Skeletal muscle satellite cell (primary cell): ENCODE results near the gene ZFPL1.

Experiments used
- H3K27me3 ChIP-seq: 2 replicates; pipeline ENCODE4 v1.7.0; 2013; ENCODE audit warnings: low read length; ENCODE audit not compliant: control insufficient read depth, insufficient read depth
- H3K36me3 ChIP-seq: 2 replicates; pipeline ENCODE4 v1.7.0; 2013; ENCODE audit warnings: mild to moderate bottlenecking, control low read depth, low read length; ENCODE audit not compliant: insufficient read depth
- H3K4me1 ChIP-seq: 2 replicates; pipeline ENCODE4 v1.7.0; 2013; ENCODE audit warnings: low read length; ENCODE audit not compliant: control insufficient read depth, insufficient read depth
- H3K4me2 ChIP-seq: 2 replicates; pipeline ENCODE4 v1.7.0; 2013; ENCODE audit warnings: mild to moderate bottlenecking, low read length
- H3K4me3 ChIP-seq: 2 replicates; pipeline ENCODE4 v1.7.0; 2013; ENCODE audit warnings: low read length
- H3K9ac ChIP-seq: 2 replicates; pipeline ENCODE4 v1.7.0; 2013; ENCODE audit warnings: mild to moderate bottlenecking, low read depth, low read length, moderate library complexity
- H3K9me3 ChIP-seq: replicated peaks from 2 replicates; pipeline ENCODE4 v1.7.0; 2013; ENCODE audit warnings: mild to moderate bottlenecking, control low read depth, low read length

ZFPL1 gene

DNA sequence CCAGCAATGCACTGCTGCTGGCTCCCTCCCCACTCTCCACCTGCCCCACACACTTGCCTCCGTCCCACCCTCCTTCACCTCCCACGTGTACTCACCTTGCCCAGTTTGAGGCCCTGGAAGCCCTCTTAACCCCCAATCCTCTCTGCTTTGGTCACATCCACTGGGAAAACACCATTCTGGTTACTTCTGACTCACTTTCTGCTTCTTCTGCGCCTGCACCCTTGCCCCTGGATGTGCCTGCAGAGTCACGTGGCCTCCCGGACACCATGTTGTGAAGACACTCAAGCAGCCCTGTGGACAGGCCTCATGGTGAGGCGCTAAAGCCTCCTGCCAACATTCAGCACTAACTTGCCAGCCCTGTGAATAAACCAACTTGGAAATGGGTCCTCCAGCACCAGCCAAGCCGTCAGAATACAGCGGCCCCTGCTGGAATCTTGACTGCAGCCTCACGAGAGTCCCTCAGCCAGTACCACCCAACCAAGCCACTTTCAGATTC is 23.1 kb upstream of the ZFPL1 start:
- Histone ChIP-seq H3K9me3 (no peaks in the 10 kb centered on the region), H3K27me3 (peaks cover 4% of the 10 kb centered on the region), H3K4me3 (no peak overlapping the region), H3K4me2 (no peak overlapping the region), H3K36me3 (no peaks in the 10 kb centered on the region), H3K9ac (no peak overlapping the region), H3K4me1 (no peaks in the 10 kb centered on the region)

DNA sequence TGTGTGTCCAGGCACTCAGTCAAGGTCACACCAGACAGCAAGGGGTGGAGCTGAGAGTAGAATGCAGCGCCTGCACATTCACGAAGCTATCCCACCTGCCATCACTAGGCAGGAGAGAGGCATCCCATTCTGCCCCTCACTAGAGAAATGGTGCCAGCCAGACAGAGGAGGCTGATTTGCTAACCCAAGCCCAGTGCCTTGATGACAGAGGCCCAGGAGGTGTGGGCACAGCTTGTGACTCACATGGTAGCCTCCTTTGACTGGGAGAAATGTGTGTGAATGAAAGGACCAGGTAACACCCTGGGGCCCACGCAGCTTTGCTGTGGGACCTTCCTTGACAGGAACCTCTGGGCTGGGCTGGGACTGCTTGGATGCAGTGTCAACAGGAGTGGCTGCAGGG is 20.5 kb upstream of the ZFPL1 start:
- Histone ChIP-seq H3K4me2 (no peak overlapping the region), H3K4me3 (no peak overlapping the region), H3K9ac (no peak overlapping the region), H3K4me1 (no peaks in the 10 kb centered on the region), H3K9me3 (no peaks in the 10 kb centered on the region), H3K27me3 (peaks cover 3% of the 10 kb centered on the region), H3K36me3 (no peaks in the 10 kb centered on the region)

DNA sequence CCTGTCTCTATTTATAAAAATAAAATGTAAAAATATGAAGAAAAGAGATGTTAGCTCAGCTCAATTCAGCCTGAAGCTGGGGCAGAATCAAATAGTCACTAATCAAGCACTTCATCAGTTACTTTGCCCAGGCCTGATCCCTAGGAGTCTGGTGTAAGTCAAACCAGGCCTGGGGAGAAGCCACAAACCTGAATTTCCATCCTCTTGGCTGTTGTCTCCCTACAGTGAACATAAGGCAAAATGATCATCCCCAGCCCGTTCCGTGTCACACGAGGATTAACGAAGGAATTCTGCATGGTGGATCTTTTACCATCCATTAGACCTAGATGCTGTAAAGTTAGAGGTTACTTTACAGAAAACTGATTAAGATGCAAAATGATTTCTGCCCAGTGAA is 19.2 kb upstream of the ZFPL1 start:
- Histone ChIP-seq H3K9me3 (no peaks in the 10 kb centered on the region), H3K36me3 (no peaks in the 10 kb centered on the region), H3K27me3 (no peaks in the 10 kb centered on the region), H3K4me2 (no peak overlapping the region), H3K9ac (no peak overlapping the region), H3K4me3 (no peak overlapping the region), H3K4me1 (no peaks in the 10 kb centered on the region)

DNA sequence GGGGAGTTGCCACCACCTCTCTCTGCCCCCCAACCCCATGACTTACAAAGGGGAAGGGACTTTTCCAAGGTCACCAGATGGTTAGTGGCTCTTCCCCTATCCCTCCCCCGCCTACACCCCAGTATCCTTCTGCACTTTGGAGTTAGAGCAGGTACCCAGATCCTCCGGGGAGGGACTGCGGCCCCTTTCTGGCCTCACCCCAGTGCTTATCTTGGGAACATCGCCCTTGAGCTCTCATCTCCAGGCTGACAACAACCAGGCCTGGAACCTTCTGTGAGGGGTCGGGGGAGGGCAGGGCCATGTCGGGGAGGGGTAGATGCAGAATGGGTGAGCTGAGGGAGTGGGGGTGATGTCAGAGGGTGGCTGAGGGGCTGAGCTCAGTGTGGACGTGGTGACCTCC is 18.2 kb upstream of the ZFPL1 start:
- no peaks in the 10 kb centered on the region for H3K36me3 ChIP-seq
- H3K27me3 ChIP-seq, result no peaks in the 10 kb centered on the region
- no peak overlapping the region for H3K4me2 ChIP-seq
- H3K4me3 ChIP-seq, result no peak overlapping the region
- H3K4me1 ChIP-seq, result no peaks in the 10 kb centered on the region
- no peaks in the 10 kb centered on the region for H3K9me3 ChIP-seq
- H3K9ac ChIP-seq, result no peak overlapping the region

- no peaks in the 10 kb centered on the region for H3K9me3 ChIP-seq
- no peaks in the 10 kb centered on the region for H3K27me3 ChIP-seq
- H3K4me3 ChIP-seq, result no peak overlapping the region
- no peaks in the 10 kb centered on the region for H3K4me1 ChIP-seq
- no peak overlapping the region for H3K4me2 ChIP-seq
- no peaks in the 10 kb centered on the region for H3K36me3 ChIP-seq
- H3K9ac ChIP-seq, result no peak overlapping the region
These were observed 17.7 kb upstream of the ZFPL1 start for GRCh38 chr11:65066315-65066714.

DNA sequence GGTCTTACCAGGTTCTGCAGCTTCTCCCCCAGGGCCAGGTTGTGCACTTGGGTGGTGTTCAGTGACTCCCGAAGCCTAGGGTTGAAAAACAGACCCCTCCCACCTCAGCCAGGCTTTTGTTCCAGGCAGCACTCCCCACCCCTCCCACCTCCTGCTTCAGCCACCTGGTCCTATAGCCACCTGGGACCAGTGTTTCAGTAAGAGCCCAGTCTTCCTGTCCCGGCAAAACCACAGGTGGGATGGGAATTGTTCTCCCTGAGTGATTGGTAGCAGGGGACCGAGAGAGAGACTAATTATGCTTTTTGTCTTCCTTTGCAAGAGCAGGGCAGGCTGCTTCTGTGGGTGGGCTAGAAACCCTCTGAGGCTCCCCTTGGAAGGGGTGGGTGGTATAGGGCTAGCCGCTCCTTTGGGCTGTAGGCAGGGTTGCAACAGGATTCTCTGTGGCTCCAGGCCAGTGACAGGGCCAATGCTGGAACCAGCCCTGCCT is 17.2 kb upstream of the ZFPL1 start:
- no peak overlapping the region for H3K4me2 ChIP-seq
- H3K36me3 ChIP-seq, result no peaks in the 10 kb centered on the region
- no peaks in the 10 kb centered on the region for H3K27me3 ChIP-seq
- H3K9ac ChIP-seq, result no peak overlapping the region
- no peak overlapping the region for H3K4me3 ChIP-seq
- no peaks in the 10 kb centered on the region for H3K4me1 ChIP-seq
- no peaks in the 10 kb centered on the region for H3K9me3 ChIP-seq

GRCh38 chr11:65067446-65067845 is 16.6 kb upstream of the ZFPL1 start:
- H3K4me1 ChIP-seq, result no peaks in the 10 kb centered on the region
- H3K9ac ChIP-seq, result no peak overlapping the region
- H3K9me3 ChIP-seq, result no peaks in the 10 kb centered on the region
- H3K27me3 ChIP-seq, result no peaks in the 10 kb centered on the region
- H3K4me3 ChIP-seq, result no peak overlapping the region
- H3K36me3 ChIP-seq, result no peaks in the 10 kb centered on the region
- no peak overlapping the region for H3K4me2 ChIP-seq

- no peak overlapping the region for H3K9ac ChIP-seq
- no peaks in the 10 kb centered on the region for H3K36me3 ChIP-seq
- no peak overlapping the region for H3K4me3 ChIP-seq
- H3K9me3 ChIP-seq, result no peaks in the 10 kb centered on the region
- no peaks in the 10 kb centered on the region for H3K27me3 ChIP-seq
- H3K4me1 ChIP-seq, result no peaks in the 10 kb centered on the region
- H3K4me2 ChIP-seq, result no peak overlapping the region
These were observed 14.8 kb upstream of the ZFPL1 start for GRCh38 chr11:65069217-65069616.

DNA sequence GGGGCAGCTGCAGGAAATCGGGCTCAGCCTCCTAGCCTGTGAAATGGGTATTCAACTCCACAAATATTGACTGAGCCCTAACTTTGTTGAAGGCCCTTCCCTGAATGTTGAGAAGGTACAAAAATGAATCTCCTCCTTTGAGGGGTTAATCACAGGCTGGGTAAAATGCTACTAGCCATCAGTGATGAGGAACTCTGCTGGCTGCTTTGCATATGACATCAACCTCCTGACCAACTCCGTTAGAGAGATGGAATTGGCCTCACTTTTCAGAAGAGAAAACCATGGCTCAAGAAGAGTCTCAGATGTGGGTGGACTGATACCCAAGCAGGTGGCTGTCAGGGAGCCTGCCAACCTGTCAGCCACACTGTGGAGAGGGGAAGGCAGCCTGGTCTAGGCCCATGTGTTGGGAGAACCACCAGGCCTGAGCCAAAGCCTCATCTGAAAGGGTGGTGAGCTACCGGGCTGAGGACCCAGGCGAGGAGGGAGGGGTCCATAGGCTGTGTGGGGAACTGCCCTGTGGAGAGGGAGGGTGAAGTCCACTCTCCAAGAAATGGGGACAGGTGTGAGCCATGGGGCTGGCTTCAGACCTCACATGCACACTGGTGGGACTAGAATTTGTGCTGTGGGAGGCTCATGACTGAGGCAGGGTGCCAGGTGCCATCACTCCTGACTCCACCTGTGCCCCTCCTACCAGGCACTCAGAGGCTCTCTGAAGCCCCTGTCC is 12.0 kb upstream of the ZFPL1 start:
- Histone ChIP-seq H3K9ac (no peak overlapping the region), H3K4me2 (no peak overlapping the region), H3K4me3 (no peak overlapping the region), H3K27me3 (no peaks in the 10 kb centered on the region), H3K9me3 (no peaks in the 10 kb centered on the region), H3K4me1 (no peaks in the 10 kb centered on the region), H3K36me3 (no peaks in the 10 kb centered on the region)

DNA sequence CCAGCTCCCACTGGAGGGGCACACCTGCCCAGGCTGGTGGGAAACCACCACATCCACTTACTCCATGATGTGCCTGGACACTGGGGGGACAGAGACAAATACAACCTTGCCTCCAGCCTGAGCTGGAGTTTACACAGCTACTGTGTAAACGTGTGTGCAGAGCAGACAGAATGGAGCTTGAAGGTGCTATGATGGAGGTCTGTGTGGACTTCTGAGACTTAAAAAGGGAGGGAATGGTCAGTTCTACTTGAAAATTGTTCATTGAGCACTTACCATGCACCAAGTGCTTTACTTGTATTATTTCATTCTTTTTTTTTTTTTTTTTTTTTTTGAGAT is 11.4 kb upstream of the ZFPL1 start:
- Histone ChIP-seq H3K4me2 (no peak overlapping the region), H3K36me3 (no peaks in the 10 kb centered on the region), H3K27me3 (no peaks in the 10 kb centered on the region), H3K4me3 (no peak overlapping the region), H3K4me1 (no peaks in the 10 kb centered on the region), H3K9me3 (no peaks in the 10 kb centered on the region), H3K9ac (no peak overlapping the region)

DNA sequence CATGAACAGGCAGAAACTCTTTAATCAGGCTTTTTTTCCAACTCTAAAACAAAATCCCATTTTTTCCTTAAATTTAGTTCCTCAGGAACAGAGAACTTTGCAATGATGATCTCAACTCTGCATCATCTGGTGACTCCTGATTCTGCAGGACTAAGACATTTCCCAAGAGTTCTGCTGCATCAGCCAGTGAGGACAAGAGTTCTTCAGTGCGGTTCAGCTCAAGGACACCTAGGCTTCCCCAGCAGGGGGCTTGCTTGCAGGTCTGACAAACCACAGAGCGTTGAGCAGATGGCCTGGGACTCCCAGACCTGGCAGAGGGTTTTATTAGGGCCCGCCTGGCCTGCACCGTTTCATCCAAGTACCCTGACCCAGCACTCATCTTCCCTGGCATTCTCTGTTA is 6.6 kb upstream of the ZFPL1 start:
- peaks cover 10% of the 10 kb centered on the region for H3K36me3 ChIP-seq
- H3K4me3 ChIP-seq, result no peak overlapping the region
- H3K27me3 ChIP-seq, result no peaks in the 10 kb centered on the region
- H3K9ac ChIP-seq, result no peak overlapping the region
- no peaks in the 10 kb centered on the region for H3K4me1 ChIP-seq
- no peak overlapping the region for H3K4me2 ChIP-seq
- no peaks in the 10 kb centered on the region for H3K9me3 ChIP-seq

GRCh38 chr11:65078151-65078550 is 5.9 kb upstream of the ZFPL1 start:
- Histone ChIP-seq H3K4me3 (no peak overlapping the region), H3K4me2 (no peak overlapping the region), H3K27me3 (no peaks in the 10 kb centered on the region), H3K9me3 (no peaks in the 10 kb centered on the region), H3K9ac (no peak overlapping the region), H3K4me1 (peaks cover 7% of the 10 kb centered on the region), H3K36me3 (peaks cover 10% of the 10 kb centered on the region)
